Measurements from ENCODE around the gene PABPC1L.

DNA sequence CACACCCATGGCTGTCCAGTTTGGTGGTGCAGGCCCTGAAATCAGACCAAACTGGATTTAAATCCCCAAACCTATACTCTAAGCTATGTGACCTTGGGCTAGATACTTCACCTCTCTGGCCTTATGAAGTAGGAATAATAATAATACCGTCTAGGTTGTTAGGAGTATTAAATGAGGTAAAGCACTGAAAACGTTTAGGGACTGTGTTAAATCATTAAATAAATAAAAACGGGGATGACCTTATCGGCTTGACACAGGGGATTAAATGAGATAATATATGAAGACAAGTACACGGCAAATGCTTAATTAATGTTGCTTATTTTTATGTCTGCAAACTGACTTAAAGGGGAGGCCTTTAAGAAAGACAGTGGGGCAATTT, 55.8 kb downstream of the PABPC1L start:
- TF ChIP-seq, protein P1, sequence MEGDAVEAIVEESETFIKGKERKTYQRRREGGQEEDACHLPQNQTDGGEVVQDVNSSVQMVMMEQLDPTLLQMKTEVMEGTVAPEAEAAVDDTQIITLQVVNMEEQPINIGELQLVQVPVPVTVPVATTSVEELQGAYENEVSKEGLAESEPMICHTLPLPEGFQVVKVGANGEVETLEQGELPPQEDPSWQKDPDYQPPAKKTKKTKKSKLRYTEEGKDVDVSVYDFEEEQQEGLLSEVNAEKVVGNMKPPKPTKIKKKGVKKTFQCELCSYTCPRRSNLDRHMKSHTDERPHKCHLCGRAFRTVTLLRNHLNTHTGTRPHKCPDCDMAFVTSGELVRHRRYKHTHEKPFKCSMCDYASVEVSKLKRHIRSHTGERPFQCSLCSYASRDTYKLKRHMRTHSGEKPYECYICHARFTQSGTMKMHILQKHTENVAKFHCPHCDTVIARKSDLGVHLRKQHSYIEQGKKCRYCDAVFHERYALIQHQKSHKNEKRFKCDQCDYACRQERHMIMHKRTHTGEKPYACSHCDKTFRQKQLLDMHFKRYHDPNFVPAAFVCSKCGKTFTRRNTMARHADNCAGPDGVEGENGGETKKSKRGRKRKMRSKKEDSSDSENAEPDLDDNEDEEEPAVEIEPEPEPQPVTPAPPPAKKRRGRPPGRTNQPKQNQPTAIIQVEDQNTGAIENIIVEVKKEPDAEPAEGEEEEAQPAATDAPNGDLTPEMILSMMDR (IDR thresholded peaks at IDR 0.05), result no peak
- TF ChIP-seq GABPB1 (CRISPR knock-in tag; IDR thresholded peaks at IDR 0.05), result no peak
- TF ChIP-seq, protein P2, sequence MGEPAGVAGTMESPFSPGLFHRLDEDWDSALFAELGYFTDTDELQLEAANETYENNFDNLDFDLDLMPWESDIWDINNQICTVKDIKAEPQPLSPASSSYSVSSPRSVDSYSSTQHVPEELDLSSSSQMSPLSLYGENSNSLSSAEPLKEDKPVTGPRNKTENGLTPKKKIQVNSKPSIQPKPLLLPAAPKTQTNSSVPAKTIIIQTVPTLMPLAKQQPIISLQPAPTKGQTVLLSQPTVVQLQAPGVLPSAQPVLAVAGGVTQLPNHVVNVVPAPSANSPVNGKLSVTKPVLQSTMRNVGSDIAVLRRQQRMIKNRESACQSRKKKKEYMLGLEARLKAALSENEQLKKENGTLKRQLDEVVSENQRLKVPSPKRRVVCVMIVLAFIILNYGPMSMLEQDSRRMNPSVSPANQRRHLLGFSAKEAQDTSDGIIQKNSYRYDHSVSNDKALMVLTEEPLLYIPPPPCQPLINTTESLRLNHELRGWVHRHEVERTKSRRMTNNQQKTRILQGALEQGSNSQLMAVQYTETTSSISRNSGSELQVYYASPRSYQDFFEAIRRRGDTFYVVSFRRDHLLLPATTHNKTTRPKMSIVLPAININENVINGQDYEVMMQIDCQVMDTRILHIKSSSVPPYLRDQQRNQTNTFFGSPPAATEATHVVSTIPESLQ (CRISPR knock-in tag; IDR thresholded peaks at IDR 0.05), result no peak
- TF ChIP-seq ESRRA (CRISPR knock-in tag; IDR thresholded peaks at IDR 0.05; ENCODE audit: borderline replicate concordance), result no peak
- TF ChIP-seq TEAD1 (CRISPR knock-in tag; IDR thresholded peaks at IDR 0.05), result no peak
- no peak for TF ChIP-seq NFYB (CRISPR knock-in tag; conservative IDR thresholded peaks at IDR 0.05; ENCODE audit: low read depth)
- TF ChIP-seq, protein P3, sequence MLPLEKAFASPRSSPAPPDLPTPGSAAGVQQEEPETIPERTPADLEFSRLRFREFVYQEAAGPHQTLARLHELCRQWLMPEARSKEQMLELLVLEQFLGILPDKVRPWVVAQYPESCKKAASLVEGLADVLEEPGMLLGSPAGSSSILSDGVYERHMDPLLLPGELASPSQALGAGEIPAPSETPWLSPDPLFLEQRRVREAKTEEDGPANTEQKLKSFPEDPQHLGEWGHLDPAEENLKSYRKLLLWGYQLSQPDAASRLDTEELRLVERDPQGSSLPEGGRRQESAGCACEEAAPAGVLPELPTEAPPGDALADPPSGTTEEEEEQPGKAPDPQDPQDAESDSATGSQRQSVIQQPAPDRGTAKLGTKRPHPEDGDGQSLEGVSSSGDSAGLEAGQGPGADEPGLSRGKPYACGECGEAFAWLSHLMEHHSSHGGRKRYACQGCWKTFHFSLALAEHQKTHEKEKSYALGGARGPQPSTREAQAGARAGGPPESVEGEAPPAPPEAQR (CRISPR knock-in tag; IDR thresholded peaks at IDR 0.05), result no peak

Measured in WTC11 (cell line).